Measurements from ENCODE around the gene ZSWIM3. TPM values are rescaled to one million over a fixed set of nuclear protein-coding genes. Genes with fewer than 3 reads are reported as not detected.

The ZSWIM3 gene
- total RNA-seq, 4 donors from 2014 or later: 2.2 to 4.5 (median 3.9) TPM

DNA sequence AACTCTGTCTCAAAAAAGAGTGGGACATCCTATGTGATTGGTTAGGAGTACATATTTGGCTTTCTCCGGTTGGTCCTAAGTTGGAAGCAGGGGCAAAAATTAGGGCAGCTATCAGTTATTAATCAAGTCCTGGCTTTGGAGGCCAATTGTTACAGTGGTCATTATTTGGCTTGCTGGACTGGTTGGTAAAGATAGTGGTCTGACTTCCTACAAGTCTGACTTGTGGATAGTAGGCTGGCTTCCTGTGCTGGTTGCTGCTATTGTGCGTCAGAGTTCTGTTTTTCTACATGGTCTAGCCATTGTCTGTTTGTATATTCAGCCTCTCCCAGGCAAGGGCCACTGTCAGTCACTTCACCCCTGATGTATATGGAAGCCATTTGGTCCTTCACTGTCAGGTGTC lies 7.2 kb upstream of the ZSWIM3 start:
- intact Hi-C loops (cut with DNase I): no loop called here
- Histone ChIP-seq H3K9me3 (no peaks in the 10 kb centered on the region), H3K4me1 (peaks cover 0 to 6% of the 10 kb centered on the region in 2 donors), H3K4me3 (replicated peaks in 1 of 3) (no peak overlapping the region), H3K27ac (no peak overlapping the region), H3K36me3 (peaks cover 7 to 27% of the 10 kb centered on the region in 2 donors), H3K27me3 (no peaks in the 10 kb centered on the region)
- TF ChIP-seq POLR2A (IDR thresholded peaks at IDR 0.05): no peak
- TF ChIP-seq, protein P1, sequence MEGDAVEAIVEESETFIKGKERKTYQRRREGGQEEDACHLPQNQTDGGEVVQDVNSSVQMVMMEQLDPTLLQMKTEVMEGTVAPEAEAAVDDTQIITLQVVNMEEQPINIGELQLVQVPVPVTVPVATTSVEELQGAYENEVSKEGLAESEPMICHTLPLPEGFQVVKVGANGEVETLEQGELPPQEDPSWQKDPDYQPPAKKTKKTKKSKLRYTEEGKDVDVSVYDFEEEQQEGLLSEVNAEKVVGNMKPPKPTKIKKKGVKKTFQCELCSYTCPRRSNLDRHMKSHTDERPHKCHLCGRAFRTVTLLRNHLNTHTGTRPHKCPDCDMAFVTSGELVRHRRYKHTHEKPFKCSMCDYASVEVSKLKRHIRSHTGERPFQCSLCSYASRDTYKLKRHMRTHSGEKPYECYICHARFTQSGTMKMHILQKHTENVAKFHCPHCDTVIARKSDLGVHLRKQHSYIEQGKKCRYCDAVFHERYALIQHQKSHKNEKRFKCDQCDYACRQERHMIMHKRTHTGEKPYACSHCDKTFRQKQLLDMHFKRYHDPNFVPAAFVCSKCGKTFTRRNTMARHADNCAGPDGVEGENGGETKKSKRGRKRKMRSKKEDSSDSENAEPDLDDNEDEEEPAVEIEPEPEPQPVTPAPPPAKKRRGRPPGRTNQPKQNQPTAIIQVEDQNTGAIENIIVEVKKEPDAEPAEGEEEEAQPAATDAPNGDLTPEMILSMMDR (IDR thresholded peaks at IDR 0.05): no peak
- 93 to 100% methylated on average over 2 of the region's 2 CpGs for WGBS, 2 donors
- DNase-seq: no peak

DNA sequence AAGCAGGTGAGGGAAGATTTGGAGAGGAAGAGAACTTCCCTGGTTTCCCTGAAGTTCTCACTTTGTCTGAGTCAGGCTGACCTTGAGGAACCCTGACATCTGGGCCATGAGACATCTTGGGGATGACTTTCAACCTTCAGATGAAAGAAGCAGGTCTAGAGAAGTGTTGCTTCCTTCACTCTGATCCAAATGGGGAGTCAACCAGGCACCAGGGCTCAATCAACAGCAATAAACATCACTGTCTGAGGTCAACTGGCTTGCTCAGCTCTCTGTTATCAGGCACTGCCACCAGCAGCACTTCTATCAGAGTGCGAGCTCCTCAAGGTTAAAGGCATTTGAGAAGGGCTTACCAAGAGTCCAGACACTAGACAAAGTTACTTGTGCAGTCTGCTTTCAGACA lies 6.5 kb upstream of the ZSWIM3 start:
- H3K4me3 ChIP-seq (replicated peaks in 1 of 3): no peak overlapping the region
- no peak for DNase-seq
- H3K27me3 ChIP-seq: no peaks in the 10 kb centered on the region
- H3K9me3 ChIP-seq: no peaks in the 10 kb centered on the region
- no peak for TF ChIP-seq POLR2A (IDR thresholded peaks at IDR 0.05)
- TF ChIP-seq, protein P1 (IDR thresholded peaks at IDR 0.05): no peak
- peaks cover 6 to 21% of the 10 kb centered on the region in 2 donors for H3K36me3 ChIP-seq
- no peak overlapping the region for H3K27ac ChIP-seq
- H3K4me1 ChIP-seq: peaks cover 5 to 13% of the 10 kb centered on the region in 2 donors
- 88 to 94% methylated on average over 1 of the region's 1 CpG for WGBS, 2 donors
- intact Hi-C loops (cut with DNase I): no loop called here

DNA sequence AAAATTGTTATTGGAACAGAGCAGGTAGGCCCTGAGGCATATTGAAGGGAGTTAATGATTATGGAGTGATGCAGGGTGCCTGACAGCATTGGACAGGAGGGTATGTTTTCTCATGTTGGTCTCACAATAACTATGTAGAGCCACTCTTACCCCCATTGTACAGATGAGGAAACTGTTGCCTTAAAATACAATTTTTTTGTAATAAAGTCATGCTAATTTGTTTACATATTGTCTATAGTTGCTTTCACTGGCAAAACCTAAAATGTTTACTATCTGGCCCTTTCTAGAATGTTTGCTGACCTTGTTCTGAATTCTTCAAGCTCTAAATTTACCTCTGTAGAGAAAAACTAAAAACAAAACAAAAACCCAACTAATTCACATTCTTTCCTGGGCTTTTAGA lies 5.9 kb upstream of the ZSWIM3 start:
- H3K9me3 ChIP-seq: no peaks in the 10 kb centered on the region
- peaks cover 10 to 19% of the 10 kb centered on the region in 2 donors for H3K4me1 ChIP-seq
- H3K27ac ChIP-seq: no peak overlapping the region
- DNase-seq: no peak
- intact Hi-C loops (cut with DNase I): no loop called here
- no peak overlapping the region for H3K4me3 ChIP-seq (replicated peaks in 1 of 3)
- H3K27me3 ChIP-seq: no peaks in the 10 kb centered on the region
- TF ChIP-seq, protein P1 (IDR thresholded peaks at IDR 0.05): no peak
- no peak for TF ChIP-seq POLR2A (IDR thresholded peaks at IDR 0.05)
- H3K36me3 ChIP-seq: peaks cover under 1 to 15% of the 10 kb centered on the region in 2 donors

DNA sequence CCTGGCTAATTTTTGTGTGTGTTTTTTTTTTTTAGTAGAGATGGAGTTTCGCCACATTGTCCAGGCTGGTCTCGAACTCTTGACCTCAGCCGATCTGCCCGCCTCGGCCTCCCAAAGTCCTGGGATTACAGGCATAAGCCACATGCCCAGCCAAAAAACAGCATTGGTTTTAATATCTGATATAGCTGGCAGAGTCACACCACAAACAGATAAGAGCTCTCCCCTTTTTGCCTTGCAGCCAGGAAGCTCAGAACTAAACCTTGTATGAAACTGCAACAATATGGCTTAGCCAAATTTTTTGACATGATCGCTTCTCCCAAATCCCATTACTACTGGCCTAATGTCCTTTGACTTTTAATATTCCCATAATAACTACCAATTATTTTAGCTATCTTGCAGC lies 5.1 kb upstream of the ZSWIM3 start:
- 89 to 99% methylated on average over 6 of the region's 6 CpGs for WGBS, 2 donors
- Histone ChIP-seq H3K36me3 (peaks cover 0 to 10% of the 10 kb centered on the region in 2 donors), H3K4me1 (peaks cover 10 to 20% of the 10 kb centered on the region in 2 donors)

DNA sequence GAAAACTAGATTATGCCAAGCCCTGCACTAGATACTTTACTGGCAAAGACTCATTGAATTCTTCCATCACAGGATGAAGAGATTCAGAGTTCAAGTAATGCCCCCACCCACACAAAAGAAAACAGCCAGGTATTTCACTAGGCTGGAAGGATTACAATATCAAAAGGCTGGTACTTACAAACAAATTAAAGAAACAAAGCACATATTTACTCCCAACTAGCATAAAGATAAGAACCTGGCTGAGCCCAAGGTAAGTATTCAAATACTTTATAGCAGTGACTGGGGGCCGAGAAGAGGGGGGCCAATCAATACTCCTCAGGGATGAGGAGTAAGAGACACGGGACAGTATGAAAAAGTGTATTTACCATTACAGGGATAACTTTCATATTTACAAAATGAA lies 3.9 kb upstream of the ZSWIM3 start:
- Histone ChIP-seq H3K4me3 (replicated peaks in 1 of 3) (no peak overlapping the region), H3K9me3 (no peaks in the 10 kb centered on the region), H3K27ac (no peak overlapping the region), H3K4me1 (peaks cover 18 to 29% of the 10 kb centered on the region in 2 donors), H3K27me3 (no peaks in the 10 kb centered on the region), H3K36me3 (peaks cover 0 to under 1% of the 10 kb centered on the region in 2 donors)
- intact Hi-C loops (cut with DNase I): no loop called here
- 85 to 88% methylated on average over 2 of the region's 2 CpGs for whole genome bisulfite sequencing, 2 donors
- TF ChIP-seq POLR2A (IDR thresholded peaks at IDR 0.05): no peak
- TF ChIP-seq, protein P1 (IDR thresholded peaks at IDR 0.05): no peak
- DNase-seq: no peak

More for the DNA sequence above, 5.1 kb upstream of the ZSWIM3 start:
- Histone ChIP-seq H3K4me3 (replicated peaks in 1 of 3) (no peak overlapping the region), H3K9me3 (no peaks in the 10 kb centered on the region), H3K27me3 (no peaks in the 10 kb centered on the region), H3K27ac (no peak overlapping the region)
- no peak for DNase-seq
- intact Hi-C loops (cut with DNase I): no loop called here
- TF ChIP-seq, protein P1 (IDR thresholded peaks at IDR 0.05): no peak
- no peak for TF ChIP-seq POLR2A (IDR thresholded peaks at IDR 0.05)

Measured in thyroid gland (tissue), 4 donors.